ENCODE data around the gene KLK3.

KLK3 gene

DNA sequence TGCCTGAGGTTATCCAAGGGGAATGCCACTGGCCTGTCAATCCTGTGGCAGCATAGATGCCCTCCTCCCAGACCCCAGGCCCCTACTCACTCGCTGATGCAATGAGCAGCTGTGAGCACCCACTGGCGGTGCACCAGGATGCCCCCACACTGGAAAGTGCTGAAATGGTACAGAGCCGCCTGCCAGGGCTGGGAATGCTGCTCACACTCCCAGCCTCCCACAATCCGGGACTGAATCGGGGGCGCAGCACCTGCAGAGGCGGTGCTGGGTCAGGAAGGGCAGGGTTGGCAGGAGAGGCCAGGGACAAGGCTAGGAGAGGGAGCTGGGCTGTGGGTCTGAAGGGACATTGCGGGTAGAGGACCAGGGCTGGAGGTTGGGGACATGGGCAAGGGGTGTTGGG is 33.1 kb upstream of the KLK3 start:
- TF ChIP-seq CTCF (conservative IDR thresholded peaks at IDR 0.05; ENCODE audit: low read depth), result no peak
- ChIA-PET CTCF (interaction anchor here (0.5 kb wide), 1 partner anchor 273 kb away, joined by 4 read pairs; no protein-coding TSS in a partner anchor), POLR2A (ENCODE audit: low non-redundant PET) (no interaction called here)
- no peak overlapping the region for H3K27ac ChIP-seq
- DNase-seq (ENCODE audit: low spot score), result no peak

DNA sequence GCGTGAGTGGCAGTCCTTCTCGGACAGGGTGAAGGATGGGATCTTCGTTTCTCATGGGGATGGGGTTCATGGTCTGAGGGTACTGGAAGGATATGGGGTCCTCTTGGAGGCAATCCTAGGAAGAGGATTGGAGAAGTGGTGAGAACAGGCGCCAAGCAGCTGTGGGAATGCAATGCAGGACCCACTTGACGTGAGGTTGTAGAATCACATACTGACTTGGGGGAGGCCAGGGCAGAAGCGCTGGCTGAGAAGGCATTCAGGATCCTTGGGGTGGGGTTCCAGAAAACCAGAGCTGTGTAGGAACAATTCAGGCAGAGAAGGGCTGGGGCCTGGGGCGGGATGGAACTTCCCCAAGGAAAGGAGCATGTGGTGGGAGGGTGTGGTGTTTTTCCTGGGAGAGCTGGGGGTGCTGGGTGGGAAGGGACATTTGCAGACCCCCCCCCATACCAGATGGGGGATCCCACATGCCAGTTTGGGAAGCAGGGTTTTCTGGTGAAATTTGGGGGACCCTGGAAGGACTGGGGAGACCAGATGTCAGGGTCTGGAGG is 32.0 kb upstream of the KLK3 start:
- DNase-seq (ENCODE audit: low spot score), result no peak
- TF ChIP-seq CTCF (conservative IDR thresholded peaks at IDR 0.05; ENCODE audit: low read depth), result no peak
- H3K27ac ChIP-seq, result no peak overlapping the region
- POLR2A ChIA-PET (ENCODE audit: low non-redundant PET), result no interaction called here
- CTCF ChIA-PET, result interaction anchor here (0.7 to 0.9 kb wide), 2 partner anchors 99 to 196 kb away, joined by 3 read pairs; no protein-coding TSS in a partner anchor

DNA sequence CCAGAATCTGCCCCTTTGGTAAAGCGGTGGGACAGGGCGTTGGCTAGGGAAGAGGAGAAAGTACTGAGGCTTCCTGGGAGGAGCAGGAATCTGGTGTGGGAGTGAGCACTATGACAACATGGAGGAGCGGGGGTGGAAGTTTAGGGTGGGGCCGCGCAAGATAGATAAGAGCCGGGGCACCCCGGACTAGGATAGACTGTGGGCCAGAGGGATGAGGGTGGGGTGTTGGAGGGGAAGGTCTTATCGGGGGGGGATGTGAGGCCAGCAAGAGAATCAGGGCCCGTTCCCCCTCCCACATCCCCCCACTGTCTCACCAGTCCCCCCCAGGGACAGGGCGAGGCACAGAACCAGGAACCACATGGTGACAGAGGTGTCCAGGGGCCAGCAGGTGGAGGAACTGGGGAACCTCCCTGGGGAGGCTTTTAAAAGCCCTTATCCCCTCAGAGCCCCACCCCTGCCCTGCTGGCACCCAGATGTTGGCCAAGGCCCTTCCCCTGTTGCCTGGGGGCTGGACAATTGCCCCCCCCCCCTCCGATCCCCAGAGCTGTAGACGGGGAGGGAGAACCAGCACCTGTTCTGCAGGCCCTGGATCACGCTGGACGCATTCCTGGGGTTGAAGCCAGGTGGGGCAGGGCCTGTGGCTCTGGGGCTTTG is 31.2 kb upstream of the KLK3 start, which contains the start of gene KLK1:
TSS of gene KLK1 (minus strand) at position 399 of the 654 bp plus-strand sequence. CDS start at position 360, 39 bp downstream.
- TF ChIP-seq CTCF (conservative IDR thresholded peaks at IDR 0.05; ENCODE audit: low read depth), result no peak
- no peak within 1 kb of the TSS for H3K27ac ChIP-seq
- ChIA-PET CTCF (interaction anchor here (0.7 kb wide), 1 partner anchor 195 kb away, joined by 3 read pairs; no protein-coding TSS in a partner anchor), POLR2A (ENCODE audit: low non-redundant PET) (no interaction called here)
- DNase-seq (ENCODE audit: low spot score), result no peak

DNA sequence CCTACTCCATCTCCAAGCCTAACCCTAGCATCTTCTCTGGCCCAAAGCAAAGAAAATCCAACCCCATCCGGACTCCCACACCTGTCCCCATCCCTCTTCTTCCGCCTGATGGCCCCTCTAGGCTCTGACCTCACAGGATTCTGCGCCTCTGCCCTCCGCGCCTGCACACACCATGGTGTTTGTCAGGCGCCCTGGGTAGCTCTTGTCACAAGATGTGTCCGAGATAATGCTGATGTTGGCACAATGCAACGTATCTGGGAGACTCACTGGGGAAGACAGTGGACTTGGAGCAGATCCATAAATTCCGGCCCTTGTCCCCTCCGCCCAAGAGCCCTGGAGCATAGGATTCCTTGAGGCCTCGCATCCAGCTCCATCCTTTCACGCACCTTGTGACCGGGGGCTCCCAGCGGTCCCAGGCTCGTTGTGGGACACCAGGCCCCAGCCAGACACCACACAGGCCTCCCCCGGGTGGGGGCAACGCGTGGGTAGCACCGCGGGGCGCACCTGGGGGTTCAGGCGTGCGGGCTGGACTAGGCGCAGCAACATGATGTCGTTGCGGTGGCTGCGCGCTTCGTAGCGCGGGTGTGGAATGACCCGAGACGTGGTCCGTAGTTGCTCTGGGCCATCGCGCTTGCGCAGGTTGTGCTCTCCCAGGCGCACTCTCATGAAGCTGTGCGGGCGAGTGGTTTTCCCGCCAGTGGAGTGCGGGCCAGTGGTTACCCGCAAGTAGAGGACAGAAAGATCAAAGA is 28.0 kb upstream of the KLK3 start:
- ChIA-PET CTCF (interaction anchor here (0.5 kb wide), 1 partner anchor 123 kb away, joined by 4 read pairs; no protein-coding TSS in a partner anchor), POLR2A (ENCODE audit: low non-redundant PET) (no interaction called here)
- no peak for TF ChIP-seq CTCF (conservative IDR thresholded peaks at IDR 0.05; ENCODE audit: low read depth)
- no peak overlapping the region for H3K27ac ChIP-seq
- no peak for DNase-seq (ENCODE audit: low spot score)

DNA sequence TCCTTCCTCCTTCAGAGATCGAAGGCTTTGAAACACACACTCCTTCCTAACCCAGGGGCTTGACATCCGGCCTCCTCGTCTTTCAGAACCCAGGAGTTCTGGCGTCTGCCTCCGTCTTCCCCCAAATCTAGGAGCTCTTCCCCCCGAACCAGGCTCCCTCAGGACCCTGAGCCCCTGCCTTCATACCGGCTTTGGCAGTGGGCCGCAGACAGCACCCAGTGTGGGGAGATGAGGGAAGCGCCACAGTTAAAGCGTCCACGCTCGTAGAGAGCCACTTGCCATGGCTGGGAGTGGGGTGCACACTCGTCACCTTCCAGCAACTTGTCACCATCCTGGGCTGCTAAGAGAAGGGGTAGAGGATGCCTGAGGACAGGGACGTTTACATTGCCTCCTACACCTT is 27.2 kb upstream of the KLK3 start:
- no peak for DNase-seq (ENCODE audit: low spot score)
- TF ChIP-seq CTCF (conservative IDR thresholded peaks at IDR 0.05; ENCODE audit: low read depth), result no peak
- CTCF ChIA-PET, result no interaction called here
- POLR2A ChIA-PET (ENCODE audit: low non-redundant PET), result no interaction called here
- H3K27ac ChIP-seq, result no peak overlapping the region

- POLR2A ChIA-PET (ENCODE audit: low non-redundant PET), result no interaction called here
- no peak for TF ChIP-seq CTCF (conservative IDR thresholded peaks at IDR 0.05; ENCODE audit: low read depth)
- no peak for DNase-seq (ENCODE audit: low spot score)
- CTCF ChIA-PET, result no interaction called here
- H3K27ac ChIP-seq, result no peak overlapping the region
Measured at GRCh38 chr19:50829801-50830200, 24.9 kb upstream of the KLK3 start.

Measured in RWPE1 (cell line).